ENCODE results near the gene RPS19.

The RPS19 gene

DNA sequence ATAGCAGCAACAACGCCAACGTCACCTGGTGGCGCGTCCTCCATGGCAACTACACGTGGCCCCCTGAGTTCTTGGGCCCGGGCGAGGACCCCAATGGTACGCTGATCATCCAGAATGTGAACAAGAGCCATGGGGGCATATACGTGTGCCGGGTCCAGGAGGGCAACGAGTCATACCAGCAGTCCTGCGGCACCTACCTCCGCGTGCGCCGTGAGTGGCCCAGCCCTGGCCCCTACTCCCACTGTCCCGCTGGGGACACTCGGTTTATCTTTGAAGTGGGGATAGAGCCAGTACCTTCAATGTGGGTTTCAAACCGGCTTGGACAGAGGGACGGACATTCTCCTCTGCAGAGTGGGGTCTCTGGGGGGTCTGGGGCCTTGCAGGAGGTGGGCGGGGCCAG lies 19.0 kb downstream of the RPS19 start:
- DNase-seq (ENCODE audit: low read depth), result no peak

DNA sequence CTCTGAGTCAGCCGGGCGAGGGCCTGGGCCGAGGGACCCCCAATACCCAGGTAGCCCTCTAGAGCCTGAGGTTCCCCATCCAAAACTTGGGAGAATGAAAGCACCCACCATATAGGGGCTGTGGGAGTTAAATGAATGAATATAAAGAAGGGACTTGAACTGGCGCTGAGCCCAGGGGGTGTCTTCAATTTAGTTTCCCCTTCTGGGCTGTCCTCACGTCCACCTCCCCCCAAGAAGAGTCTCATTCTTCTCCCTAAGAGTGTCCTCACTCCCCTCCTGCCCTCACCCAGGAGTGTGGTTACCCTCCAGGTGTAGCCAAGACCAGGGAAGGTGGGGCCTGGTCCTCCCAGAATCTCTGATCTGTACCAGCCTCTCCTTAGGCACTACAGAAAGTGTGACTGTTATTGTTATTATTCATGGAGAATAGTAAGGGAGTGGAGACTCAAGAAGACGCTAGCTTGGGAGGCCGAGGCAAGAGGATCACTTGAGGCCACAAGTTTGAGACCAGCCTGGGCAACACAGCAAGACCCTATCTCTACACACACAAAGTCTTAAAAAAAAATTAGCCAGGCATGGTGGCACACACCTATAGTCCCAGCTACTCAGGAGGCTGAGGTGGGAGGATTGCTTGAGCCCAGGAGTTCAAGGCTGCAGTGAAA lies 19.7 kb downstream of the RPS19 start:
- no peak for DNase-seq (ENCODE audit: low read depth)

DNA sequence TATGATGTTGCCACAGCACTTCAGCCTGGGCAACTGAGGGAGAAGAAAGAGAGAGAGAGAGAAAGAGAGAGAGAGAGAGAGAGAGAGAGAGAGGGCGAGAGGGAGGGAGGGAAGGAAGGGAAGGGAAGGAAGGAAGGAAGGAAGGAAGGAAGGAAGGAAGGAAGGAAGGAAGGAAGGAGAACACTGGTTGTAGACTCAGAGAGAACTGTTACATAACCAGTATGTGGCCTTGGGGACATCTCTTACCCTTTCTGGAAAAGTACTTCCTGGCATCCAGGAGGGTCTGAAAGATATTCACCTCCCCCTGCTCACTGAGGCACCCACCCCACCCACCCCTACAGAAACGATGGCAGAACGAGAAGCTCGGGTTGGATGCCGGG lies 20.3 kb downstream of the RPS19 start:
- no peak for DNase-seq (ENCODE audit: low read depth)

DNA sequence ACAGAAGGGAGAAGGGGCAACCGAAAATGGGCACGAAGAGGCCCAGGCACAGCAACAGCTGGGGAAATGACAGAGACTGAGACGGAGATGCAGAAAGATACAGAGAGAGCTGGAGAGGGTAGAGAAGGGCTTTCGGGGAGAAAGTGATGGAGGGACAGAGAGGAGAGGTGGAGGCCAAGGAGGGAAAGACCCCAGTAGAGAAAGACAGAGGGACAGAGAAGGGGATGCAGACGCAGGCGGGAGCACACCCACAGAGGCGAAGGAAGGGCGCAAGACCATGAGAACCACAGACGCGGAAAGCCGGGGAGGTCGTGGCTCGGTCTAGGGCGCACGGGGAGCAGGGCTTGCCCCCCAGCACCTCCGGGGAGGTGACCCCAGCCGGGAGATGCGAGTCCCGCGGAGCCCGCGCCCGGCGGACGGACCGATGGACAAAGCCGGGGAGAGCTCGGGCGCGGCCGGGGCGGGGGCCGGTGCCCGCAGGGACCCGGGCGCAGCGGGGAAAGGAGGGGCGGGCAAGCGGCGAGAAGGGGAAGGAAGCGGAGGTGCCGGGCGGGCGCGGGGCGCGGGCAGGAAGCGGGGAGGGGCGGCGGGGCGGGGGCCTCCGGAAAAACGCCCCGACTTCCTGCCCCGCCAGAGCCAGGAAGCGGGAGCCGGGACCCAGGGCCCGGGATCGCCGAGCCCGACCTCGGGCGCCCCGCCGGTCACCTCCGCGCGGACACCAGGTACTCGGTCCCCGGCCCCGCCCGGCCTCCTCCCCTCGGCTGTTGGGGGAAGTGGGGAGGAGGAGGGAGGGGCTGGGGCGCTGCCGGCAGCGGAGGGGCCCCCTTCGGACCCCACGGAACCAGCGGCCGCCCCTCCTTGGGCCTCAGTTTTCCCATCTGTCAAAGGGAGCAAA lies 22.8 kb downstream of the RPS19 start, which contains the start of gene ARHGEF1:
Gene ARHGEF1 (plus strand): TSS at position 617 of the 895 bp plus-strand sequence. CDS start 4,899 bp downstream, outside the sequence.
- peak; percentile 35 for DNase-seq (ENCODE audit: low read depth)

DNA sequence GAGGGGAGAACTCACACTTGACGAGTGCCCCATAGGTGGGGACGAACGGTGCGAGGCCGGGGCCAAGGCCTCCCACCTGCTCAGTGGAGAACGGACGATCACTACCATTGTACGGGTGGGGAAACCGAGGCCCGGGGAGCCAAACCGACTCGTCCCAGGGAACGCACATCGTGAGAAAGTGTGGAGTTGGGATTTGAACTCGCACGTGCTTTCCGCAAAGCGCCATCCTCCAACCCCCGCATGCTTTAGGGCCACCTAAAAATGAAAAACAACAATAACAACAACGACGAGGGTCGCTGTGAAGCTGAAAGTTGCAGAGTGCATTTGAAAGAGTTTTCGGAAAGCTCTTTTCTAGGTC lies 23.4 kb downstream of the RPS19 start:
- DNase-seq (ENCODE audit: low read depth), result no peak

DNA sequence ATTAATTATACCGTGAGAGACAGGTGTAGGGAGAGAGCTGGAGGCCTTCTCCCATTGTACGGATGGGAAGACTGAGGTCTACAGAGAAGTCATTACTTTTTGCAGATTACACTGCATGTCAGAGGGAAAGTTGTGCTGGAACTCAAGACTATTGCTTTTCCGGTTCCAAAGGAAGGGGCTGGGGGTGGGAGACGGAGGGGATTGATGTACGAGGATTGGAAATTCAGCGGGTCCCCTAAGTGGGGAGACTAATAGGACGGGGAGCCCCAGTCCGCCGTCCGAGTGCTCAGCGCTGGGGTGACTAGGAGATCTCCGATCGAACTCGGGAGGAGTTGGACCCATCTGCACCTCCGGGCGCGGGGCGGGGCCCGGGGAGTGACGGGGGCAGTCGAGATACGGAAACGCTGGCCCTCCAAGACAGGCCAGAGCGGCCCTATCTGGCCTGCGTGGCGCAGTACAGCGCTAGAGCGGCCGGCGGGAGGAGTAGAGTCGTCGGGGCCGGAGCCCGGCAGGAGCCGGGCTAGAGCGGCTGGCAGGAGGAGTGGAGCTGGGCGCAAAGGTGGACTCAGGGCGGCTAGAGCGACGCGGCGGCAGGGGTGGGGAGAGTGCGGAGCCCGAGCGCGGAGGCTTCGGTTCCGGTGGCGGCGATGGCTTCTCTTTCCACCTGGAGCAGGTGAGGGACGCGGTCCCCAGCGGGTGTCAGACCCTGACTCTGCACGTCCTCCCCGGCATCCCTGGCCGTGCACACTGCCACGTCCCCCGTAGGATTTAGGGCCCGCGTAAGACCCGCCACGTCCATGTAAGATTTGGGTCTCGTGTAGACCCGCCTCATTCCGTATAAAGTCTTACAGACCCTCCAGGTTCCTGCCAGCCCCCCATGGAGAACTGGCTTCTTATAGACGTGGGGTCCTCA lies 24.0 kb downstream of the RPS19 start:
- peak; percentile 79 for DNase-seq (ENCODE audit: low read depth)

DNA sequence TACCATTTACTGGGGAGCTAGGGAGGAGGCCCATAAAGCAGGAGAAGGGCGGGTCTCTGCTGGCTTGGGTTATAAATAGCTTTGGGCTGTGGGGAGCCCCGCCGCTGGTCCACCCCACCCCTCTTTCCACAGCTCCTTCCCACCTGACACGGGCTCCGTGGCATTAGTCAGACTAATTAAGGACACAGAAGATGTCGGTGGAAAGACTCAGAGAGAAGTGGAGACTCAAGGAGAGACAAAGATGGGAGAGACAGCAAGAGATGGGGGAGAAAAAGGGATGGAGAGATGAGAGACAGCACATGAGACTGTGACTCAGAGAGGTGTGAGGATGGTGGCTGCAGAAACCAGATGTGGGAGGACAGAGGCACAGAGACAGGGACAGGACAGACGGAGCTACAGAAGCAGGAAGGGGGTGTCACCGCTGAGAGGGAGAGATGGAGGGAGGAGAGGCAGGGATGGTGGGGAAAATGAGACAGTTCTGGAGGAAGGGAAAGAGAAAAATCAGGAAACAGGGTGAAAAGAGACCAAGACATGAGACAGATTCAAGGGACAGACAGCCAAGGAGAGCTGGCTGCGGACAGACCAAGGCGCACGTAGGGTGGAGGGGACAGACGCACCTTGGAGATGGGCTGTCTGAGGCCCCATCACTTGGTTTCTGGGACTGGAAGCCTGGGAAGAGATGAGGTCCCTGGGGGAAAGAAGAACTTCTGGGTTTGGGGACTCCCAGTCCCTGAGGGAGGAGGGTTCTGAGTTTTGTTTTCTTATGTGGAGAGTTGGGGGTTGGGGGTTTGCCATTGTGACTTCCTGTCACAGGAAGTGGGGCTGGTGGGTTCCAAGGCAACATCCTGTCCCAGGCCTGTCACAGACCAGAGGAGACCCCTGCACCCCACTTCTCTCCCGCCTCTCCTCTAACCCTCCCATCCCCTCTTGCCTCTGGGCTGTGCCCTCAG lies 27.0 kb downstream of the RPS19 start:
- DNase-seq (ENCODE audit: low read depth), result peak; percentile 41

DNA sequence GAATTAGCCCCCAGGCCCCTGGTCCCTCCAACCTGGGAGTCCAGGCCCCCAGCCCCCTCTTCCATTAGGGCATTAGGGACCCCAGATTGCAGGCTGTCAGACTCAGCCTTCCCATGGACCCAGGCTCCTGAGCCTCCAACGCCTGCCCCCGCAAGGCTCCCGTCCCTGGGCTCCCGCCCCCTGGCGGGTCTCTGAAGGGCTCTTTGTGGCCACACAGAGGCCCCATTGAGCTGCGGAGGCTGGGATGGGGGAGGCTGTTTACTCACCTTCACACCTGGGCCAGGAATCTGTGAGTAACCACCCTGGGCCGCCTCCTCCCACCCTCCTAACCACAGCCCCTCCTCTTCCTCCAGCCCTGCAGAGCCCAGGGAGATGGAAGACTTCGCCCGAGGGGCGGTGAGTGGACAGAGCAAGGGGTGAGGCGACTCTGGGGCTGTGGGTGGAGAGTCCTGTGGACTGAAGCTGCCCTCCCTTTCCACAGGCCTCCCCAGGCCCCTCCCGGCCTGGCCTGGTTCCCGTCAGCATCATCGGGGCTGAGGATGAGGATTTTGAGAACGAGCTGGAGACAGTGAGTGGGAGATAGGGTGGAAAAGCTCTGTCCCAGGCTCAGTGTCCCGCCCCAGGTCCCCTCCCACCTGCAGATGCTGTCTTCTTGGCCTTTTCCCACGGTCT lies 27.8 kb downstream of the RPS19 start:
- DNase-seq (ENCODE audit: low read depth), result peak; percentile 90

DNA sequence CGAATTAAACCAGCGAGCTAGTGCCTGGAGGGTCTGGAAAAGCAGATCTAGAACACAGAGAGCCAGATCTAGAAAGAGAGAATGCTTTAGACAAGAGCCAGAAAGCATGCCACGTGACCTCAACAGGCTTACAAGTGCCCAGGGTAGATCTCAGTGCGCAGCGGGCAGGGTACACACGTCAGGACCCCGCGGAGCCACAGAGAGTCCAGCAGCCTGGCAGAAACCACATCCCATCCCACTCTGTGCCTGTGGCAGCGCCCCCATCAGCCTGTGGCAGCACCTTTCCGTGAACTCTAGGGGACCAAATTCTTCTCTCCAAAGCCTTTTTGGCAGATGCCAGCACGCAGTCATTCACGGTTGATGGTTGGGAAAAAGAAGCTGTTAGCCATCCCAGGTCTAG lies 28.9 kb downstream of the RPS19 start:
- no peak for DNase-seq (ENCODE audit: low read depth)

DNA sequence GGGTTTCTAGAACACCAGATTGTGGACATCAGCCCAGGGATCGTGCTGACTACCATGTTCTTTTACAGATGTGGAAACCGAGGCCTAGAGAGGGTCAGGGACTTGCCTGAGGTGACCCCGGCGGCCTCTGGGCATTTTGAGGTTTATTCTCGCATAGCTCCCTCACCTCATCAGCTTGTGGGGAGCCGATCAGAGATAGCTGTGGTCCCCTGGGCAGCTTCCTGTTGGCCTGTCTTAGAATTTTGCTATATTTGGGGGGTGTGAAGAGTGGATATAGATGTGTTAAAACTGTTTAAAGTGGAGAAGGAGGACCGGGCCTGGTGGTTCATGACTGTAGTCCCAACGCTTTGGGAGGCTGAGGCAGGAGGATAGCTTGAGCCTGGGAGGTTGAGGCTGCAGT lies 29.8 kb downstream of the RPS19 start:
- DNase-seq (ENCODE audit: low read depth), result no peak

DNA sequence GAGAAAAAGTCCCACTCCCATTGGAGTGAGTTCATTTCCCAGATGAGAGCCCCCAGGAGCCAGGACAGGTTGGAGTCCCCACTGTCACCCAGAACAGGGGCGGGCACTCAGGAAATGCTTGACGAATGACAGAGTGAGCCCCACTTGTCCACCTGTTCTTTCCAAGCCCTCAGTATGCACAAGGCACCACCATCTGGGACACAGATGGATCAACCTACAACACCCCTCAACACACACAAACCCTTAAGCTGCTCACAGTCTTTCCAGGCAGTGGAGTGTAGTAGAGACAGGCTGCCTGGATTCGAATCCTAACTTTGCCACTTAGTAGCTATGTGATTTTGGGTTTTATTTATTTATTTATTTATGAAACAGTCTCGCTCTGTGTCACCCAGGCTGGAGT lies 30.9 kb downstream of the RPS19 start:
- DNase-seq (ENCODE audit: low read depth), result no peak

DNA sequence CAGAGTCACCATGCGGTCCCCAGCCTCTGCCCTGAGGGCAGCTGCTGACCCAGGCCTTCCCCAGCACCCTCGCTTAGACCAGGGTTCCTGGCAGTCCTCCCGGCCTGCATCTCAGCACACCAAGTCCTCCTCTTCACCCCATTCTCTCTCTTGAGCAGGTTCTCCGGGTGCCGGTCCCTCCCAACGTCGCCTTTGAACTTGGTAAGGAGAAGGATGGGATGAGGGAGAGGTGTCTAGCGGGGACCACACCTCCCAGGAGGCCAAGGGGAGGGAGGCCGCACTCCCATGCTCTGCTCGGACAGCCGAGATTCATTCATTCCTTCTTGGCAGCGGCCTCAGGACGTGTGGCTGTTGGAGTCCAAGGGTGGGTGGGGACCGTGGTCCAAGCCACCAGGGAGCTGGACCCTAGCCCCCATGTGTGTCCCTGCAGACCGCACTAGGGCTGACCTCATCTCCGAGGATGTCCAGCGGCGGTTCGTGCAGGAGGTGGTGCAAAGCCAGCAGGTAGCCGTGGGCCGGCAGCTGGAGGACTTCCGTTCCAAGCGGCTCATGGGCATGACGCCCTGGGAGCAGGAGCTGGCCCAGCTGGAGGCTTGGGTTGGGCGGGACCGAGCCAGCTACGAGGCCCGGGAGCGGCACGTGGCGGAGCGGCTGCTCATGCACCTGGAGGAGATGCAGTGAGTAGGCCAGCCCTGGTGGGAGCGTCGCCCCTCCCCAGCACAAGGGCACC lies 32.3 kb downstream of the RPS19 start:
- DNase-seq (ENCODE audit: low read depth), result no peak

DNA sequence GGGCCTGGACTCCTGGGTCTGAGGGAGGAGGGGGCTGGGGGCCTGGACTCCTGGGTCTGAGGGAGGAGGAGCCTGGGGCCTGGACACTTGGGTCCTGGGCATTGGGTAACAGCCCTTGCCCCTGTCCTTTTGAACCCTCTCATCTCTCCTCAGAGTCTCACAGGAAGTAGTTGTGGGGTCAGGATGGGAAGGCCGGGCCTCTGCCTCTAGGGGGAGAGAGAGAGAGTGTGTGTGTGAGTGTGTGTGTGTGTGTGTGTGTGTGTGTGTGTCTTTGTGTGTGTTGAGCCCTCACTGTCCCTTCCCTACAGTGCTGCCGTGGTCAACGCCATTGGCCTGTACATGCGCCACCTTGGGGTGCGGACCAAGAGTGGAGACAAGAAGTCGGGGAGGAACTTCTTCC lies 33.8 kb downstream of the RPS19 start:
- no peak for DNase-seq (ENCODE audit: low read depth)

DNA sequence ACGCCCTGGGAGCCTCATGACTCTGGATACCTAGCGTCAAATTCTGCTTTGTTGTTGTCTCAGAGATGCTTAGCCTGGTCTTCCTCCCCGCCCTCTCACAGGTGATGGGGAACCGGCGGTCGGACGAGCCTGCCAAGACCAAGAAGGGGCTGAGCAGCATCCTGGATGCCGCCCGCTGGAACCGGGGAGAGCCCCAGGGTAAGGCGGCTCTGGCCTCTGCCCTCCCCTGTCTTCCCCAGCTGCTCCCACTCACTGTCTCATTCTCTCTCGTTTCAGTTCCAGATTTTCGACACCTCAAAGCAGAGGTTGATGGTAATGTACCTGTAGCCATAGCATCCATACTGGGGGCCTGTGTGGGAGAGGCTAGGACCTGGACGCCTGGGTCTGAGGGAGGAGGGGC lies 34.3 kb downstream of the RPS19 start:
- no peak for DNase-seq (ENCODE audit: low read depth)

DNA sequence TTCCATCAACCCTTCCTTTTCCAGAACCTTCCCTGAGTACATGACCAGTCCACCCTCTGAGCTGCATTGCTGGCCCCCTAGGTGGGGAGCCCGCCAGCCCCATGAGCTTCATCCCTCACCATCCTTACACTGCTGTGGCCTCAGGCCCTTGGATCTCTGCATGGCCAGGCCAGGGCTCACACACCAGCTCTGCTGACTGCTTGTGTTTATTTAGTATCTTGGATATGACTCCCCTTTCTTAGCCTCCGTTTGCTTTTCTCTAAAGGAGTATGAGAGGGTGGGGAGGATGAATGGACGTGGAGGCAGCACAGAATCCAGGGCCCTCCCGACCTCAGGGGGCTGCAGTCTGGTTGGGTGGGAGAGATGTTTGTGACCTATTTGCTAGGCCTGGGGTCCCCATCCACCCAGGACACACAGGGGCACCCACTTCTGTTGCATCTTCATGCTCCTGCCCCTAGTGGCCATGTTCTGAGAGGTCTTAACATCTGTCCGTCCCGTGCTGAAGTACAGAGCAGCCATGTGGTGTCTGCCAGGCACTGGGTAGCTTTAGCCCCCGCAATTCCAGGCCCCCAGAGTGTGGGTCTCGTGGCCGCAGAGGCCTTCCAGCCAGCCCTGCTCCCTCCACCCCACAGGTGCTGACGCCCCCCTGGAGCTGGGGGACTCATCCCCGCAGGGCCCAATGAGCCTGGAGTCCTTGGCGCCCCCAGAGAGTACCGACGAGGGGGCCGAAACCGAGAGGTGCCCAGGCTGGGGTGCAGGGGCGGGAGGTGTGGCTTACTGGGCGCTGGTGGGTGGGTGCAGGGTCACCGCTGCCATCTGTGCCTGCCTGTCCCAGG lies 35.9 kb downstream of the RPS19 start:
- no peak for DNase-seq (ENCODE audit: low read depth)

DNA sequence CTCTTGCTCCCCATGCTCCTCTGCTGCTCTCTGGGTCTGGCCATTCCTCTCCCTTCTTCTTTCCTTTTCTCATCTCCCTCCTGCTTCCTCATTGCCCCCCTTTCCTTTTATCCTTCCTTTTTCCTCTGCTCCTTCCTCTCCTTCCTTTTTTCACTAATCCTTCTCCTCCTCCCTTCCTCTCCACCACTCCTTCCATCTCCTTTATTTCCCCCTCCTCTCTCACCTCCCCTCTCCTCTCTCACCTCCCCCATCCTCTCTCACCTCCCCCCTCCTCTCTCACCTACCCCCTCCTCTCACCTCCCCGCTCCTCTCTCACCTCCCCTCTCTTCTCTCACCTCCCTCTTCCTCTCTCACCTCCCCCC lies 36.5 kb downstream of the RPS19 start:
- no peak for DNase-seq (ENCODE audit: low read depth)

DNA sequence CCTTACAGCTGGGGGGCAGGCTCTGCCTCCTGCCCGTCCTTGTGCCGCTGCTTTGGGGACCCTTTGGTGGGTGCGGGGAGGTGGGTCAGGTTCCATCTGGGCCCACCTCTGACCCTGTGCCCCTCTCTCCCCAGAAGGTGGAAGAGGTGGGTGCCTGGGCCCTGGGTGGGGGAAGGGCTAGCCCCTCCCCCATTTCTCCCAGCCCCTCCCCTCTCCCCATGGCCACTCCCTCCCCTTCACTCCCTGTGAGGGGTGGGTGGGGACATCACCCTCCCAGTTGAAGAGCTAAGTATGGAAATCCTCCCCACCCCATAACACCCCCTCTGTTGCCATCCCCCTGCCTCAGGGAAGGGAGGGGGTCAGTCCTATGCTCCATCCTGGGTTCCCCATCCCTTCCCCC lies 37.1 kb downstream of the RPS19 start:
- no peak for DNase-seq (ENCODE audit: low read depth)

DNA sequence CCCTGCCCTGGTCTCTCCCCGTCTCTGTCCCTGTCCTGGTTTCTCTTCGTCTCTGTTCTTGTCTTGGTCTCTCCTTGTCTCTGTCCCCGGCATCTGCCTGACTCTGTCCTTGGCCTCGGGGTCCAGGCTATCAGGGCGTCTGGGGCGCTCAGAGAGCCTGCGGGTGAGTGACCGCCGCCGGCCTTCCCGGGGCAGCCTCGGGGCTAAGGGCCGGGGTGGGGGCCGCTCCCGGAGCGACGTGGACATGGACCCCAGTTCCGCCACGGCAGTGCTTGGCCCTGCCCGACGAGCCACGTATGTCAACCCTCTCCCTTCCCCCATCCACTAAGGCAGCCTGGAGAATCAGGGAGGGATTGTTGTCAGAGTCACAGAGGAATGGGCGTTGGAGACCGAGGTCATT lies 37.8 kb downstream of the RPS19 start:
- no peak for DNase-seq (ENCODE audit: low read depth)

DNA sequence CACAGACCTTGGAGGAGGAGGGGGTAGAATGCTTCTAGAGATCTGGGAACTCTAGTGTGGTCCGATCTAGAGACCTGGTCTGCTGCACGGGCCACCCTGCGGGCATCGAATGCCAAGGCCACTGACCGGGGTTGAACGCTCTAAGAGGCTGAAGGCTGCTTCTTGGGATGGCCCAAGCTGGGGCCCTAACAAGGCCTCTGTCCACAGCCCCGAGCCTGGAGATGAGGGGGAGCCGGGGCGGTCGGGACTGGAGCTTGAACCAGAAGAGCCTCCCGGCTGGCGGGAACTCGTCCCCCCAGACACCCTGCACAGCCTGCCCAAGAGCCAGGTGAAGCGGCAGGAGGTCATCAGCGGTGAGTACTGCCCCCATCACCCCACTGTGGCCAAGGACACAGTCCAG lies 38.2 kb downstream of the RPS19 start:
- no peak for DNase-seq (ENCODE audit: low read depth)

Data from stimulated activated CD4-positive, alpha-beta T cell treated with anti-CD3 and anti-CD28 coated beads, Interleukin-2, amount 100 ng/mL, for 4 hours (primary cell).